Measurements from ENCODE around the gene STK32C. TPM values are rescaled to one million over a fixed set of nuclear protein-coding genes. Genes with fewer than 3 reads are reported as not detected.

STK32C gene
- total and polyA plus RNA-seq, 4 donors: 4.9 to 12.4 (median 9.7) TPM

DNA sequence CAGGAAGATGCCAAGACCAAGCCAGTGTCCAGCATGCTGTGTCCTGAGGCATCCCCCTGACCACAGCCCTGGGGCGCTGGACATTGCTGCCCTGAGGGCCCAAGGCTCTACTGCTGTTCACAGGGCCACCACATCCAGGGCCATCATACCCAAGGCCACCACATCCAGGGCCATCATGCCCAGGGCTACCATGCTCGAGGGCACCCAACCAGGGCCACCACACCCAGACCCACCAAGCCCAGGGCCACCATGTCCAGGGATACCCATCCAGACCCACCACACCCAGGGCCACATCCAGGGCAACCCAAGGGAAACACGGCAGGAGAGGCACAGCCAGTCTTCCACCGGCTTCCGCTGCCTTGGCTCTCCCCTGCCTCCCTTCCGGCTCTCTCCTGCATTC, 17.1 kb downstream of the STK32C start:
- WGBS, 2 donors: 89 to 93% methylated on average over 6 of the region's 6 CpGs
- intact Hi-C loops (cut with DNase I): loop anchor here in 1 of 2 donors (5.0 kb wide), 1 partner anchor 472 kb away; no protein-coding TSS in a partner anchor
- H3K4me3 ChIP-seq (ENCODE audit: low read length in 2 of 2): no peak overlapping the region

DNA sequence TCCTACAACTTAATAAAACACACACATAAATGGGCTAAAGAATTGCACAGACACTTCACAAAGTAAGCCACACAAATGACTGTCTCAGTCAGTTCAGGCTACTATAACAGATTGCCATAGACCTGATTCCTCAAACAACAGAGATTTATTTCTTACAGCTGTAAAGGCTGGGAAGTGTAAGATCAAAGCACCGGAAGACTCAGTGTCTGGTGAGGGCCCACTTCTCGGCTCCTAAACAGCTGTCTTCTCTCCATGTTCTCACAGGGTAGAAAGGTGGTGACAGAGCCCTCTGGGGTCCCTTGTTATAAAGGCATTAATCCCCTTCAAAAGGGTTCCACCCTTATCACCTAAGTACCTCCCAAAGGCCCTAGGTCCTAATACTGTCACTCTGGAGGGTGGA, 18.3 kb downstream of the STK32C start:
- no peaks in the 10 kb centered on the region for H3K4me1 ChIP-seq (ENCODE audit: control insufficient read depth in 1 of 2, insufficient read depth in 2 of 2, low read length in 2 of 2)
- intact Hi-C loops (cut with DNase I): no loop called here
- H3K27me3 ChIP-seq (ENCODE audit: control insufficient read depth in 1 of 2, insufficient read depth in 2 of 2, low read length in 1 of 2): no peaks in the 10 kb centered on the region
- no peak overlapping the region for H3K4me3 ChIP-seq (ENCODE audit: low read length in 2 of 2)
- 63 to 71% methylated on average over 2 of the region's 2 CpGs for WGBS, 2 donors
- ATAC-seq (ENCODE audit: low FRiP score): no peak
- DNase-seq: no peak
- H3K9me3 ChIP-seq (ENCODE audit: control insufficient read depth, low read length): no peaks in the 10 kb centered on the region
- no peaks in the 10 kb centered on the region for H3K36me3 ChIP-seq (ENCODE audit: control insufficient read depth in 1 of 2, insufficient read depth in 2 of 2, low read length in 1 of 2)
- H3K27ac ChIP-seq (ENCODE audit: low read depth in 1 of 2, low read length in 2 of 2): no peak overlapping the region

More for the DNA sequence above, 17.1 kb downstream of the STK32C start:
- no peaks in the 10 kb centered on the region for H3K36me3 ChIP-seq (ENCODE audit: control insufficient read depth in 1 of 2, insufficient read depth in 2 of 2, low read length in 1 of 2)
- ATAC-seq (ENCODE audit: low FRiP score): no peak
- H3K27ac ChIP-seq (ENCODE audit: low read depth in 1 of 2, low read length in 2 of 2): no peak overlapping the region
- no peaks in the 10 kb centered on the region for H3K9me3 ChIP-seq (ENCODE audit: control insufficient read depth, low read length)
- H3K4me1 ChIP-seq (ENCODE audit: control insufficient read depth in 1 of 2, insufficient read depth in 2 of 2, low read length in 2 of 2): no peaks in the 10 kb centered on the region
- DNase-seq: peak; percentile 31 to 68
- no peaks in the 10 kb centered on the region for H3K27me3 ChIP-seq (ENCODE audit: control insufficient read depth in 1 of 2, insufficient read depth in 2 of 2, low read length in 1 of 2)

DNA sequence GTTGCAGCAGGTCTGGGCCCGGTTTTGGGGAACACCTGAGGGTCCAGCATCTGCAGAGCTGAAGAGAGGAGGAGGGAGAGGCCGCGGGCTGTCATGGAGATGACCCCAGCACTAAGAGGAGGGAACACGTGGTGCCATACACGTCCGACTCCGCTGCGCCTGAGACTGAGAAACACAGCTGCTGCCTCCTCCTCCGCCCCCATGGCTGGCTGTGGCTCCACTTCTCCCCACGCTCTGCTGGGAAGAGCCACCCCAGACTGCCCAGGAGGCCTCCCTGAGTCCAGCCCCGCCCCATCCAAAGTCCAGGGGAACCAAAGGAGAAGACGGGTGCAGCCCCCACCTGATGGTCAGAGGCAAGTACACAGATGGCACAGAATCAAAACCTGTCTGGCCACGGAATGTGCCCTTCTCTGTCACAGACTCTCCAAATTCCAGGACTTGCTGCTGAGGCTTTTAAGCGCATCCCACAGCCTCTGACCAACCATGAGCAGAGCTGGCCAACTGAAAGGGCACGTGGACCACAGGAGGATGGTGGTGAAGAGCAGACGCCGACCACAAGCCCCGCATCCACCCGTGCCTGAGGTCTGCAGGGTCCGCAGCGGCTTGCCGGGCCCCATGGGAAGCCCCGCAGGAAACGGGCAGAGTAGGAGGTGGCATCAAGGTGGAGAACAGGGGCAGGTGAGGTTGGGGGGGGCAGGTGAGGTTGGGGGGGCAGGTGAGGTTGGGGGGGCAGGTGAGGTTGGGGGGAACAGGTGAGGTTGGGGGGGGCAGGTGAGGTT, 24.0 kb downstream of the STK32C start:
- intact Hi-C loops (cut with DNase I): no loop called here

DNA sequence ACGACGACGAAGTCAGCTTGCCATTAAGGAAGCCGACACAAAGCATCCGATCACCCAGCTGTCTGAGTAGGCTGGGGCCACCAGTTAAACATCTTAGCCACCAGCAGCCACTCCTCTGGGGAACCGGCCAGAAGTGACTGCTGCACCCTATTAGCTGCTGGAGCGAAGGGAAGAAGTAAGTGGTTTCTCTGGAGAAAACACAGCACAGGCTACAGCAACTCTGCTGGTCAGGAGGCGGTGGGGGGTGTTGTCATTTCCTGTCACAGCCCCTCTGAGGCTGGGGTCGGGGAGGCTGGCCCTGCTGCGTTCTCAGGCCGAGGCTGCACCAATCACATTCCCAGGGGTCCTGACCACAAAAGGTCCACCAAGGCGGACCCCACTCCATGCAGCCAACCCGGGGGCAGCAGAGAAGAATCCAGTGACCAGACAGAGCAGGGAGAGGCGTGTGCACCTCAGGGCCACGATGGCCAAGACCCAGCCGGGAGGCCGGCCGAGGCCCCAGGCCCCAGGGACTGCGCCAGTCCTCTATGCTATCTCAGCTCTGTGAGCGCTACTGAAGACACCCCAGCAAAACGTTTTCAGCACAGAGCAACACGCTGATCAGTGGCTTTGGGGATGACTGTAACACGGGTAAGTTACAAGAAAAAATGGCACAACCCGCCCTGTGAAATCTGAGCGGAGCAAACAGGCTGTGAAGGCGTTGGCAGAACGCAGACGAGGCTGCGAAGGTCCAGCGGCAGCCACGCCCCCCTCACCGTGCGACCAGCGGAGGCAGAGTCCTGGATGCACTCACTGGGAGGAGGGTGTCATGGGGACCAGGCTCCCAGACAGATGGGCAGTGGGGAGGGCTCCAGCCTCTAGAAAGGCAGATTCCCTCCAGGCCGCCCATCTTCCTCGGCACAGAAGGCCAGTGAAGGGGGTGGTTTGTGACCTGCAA, 24.8 kb downstream of the STK32C start:
- DNase-seq (peak; percentile 36 to 58), ATAC-seq (ENCODE audit: low FRiP score) (peak; percentile 22)
- WGBS, 2 donors: 30 to 37% methylated on average over 36 of the region's 36 CpGs
- Histone ChIP-seq H3K9me3 (ENCODE audit: control insufficient read depth, low read length) (no peaks in the 10 kb centered on the region), H3K36me3 (ENCODE audit: control insufficient read depth in 1 of 2, insufficient read depth in 2 of 2, low read length in 1 of 2) (no peaks in the 10 kb centered on the region), H3K4me3 (ENCODE audit: low read length in 2 of 2) (no peak overlapping the region), H3K4me1 (ENCODE audit: control insufficient read depth in 1 of 2, insufficient read depth in 2 of 2, low read length in 2 of 2) (no peaks in the 10 kb centered on the region), H3K27me3 (ENCODE audit: control insufficient read depth in 1 of 2, insufficient read depth in 2 of 2, low read length in 1 of 2) (no peaks in the 10 kb centered on the region), H3K27ac (ENCODE audit: low read depth in 1 of 2, low read length in 2 of 2) (no peak overlapping the region)
- intact Hi-C loops (cut with DNase I): no loop called here

More for the DNA sequence above, 24.0 kb downstream of the STK32C start:
- no peaks in the 10 kb centered on the region for H3K36me3 ChIP-seq (ENCODE audit: control insufficient read depth in 1 of 2, insufficient read depth in 2 of 2, low read length in 1 of 2)
- peak; percentile 33 to 57 for DNase-seq
- H3K27me3 ChIP-seq (ENCODE audit: control insufficient read depth in 1 of 2, insufficient read depth in 2 of 2, low read length in 1 of 2): no peaks in the 10 kb centered on the region
- no peaks in the 10 kb centered on the region for H3K9me3 ChIP-seq (ENCODE audit: control insufficient read depth, low read length)
- H3K4me3 ChIP-seq (ENCODE audit: low read length in 2 of 2): no peak overlapping the region
- no peaks in the 10 kb centered on the region for H3K4me1 ChIP-seq (ENCODE audit: control insufficient read depth in 1 of 2, insufficient read depth in 2 of 2, low read length in 2 of 2)
- no peak overlapping the region for H3K27ac ChIP-seq (ENCODE audit: low read depth in 1 of 2, low read length in 2 of 2)
- no peak for ATAC-seq (ENCODE audit: low FRiP score)
- 66 to 75% methylated on average over 21 to 24 of the region's 24 CpGs for WGBS, 2 donors

DNA sequence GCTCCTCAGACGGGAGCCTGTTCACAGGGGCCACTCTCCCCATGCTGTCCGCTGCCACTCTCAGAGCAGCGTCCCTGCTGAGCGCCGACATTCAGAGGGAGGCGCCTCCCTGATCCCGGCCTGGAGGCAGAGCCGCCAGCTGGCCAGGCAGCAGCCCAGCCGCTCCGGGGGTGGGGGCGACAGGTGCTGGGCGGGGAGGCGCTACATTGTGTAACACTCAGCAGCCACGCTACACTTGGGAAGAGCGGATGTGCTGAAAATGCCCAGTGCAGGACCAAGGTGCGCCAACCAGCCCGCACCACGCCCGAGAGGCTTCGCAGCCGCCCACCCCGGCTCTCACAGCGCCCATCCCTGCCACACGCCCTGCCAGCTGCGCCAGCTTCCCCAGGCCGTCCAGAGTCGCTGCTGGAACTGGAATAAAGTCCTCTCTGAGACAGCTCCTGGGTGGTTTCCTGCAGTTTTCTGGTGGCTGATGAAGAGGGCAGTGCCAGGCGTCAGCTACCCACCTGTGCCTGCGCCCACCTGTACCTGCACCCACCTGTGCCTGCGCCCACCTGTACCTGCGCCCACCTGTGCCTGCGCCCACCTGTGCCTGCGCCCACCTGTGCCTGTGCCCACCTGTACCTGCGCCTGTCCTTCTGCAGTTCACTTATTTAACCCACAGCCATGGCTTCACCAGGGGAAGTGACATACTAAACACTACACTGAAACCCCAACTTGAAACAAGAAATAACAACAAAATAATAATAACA, 25.7 kb downstream of the STK32C start:
- intact Hi-C loops (cut with DNase I): no loop called here
- ATAC-seq (ENCODE audit: low FRiP score): no peak
- Histone ChIP-seq H3K36me3 (ENCODE audit: control insufficient read depth in 1 of 2, insufficient read depth in 2 of 2, low read length in 1 of 2) (no peaks in the 10 kb centered on the region), H3K4me1 (ENCODE audit: control insufficient read depth in 1 of 2, insufficient read depth in 2 of 2, low read length in 2 of 2) (no peaks in the 10 kb centered on the region), H3K27me3 (ENCODE audit: control insufficient read depth in 1 of 2, insufficient read depth in 2 of 2, low read length in 1 of 2) (no peaks in the 10 kb centered on the region), H3K4me3 (ENCODE audit: low read length in 2 of 2) (no peak overlapping the region), H3K27ac (ENCODE audit: low read depth in 1 of 2, low read length in 2 of 2) (no peak overlapping the region), H3K9me3 (ENCODE audit: control insufficient read depth, low read length) (no peaks in the 10 kb centered on the region)
- DNase-seq: peak; percentile 32 to 67
- 63 to 66% methylated on average over 33 to 34 of the region's 34 CpGs for WGBS, 2 donors

DNA sequence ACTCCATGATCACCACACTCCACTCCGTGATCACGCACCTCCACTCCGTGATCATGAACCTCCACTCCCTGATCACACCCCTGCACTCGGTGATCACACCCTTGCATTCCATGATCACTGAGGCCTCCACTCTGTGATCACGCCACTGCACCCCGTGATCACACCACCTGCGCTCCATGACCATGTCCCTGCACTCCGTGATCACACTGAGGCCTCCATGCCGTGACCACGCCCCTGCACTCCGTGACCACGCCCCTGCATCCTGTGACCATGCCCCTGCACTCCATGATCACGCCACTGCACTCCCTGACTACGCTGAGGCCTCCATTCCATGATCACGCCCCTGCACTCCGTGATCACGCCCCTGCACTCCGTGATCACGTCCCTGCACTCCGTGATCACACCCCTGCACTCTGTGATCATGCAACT, 27.1 kb downstream of the STK32C start:
- no peak overlapping the region for H3K4me3 ChIP-seq (ENCODE audit: low read length in 2 of 2)
- H3K9me3 ChIP-seq (ENCODE audit: control insufficient read depth, low read length): no peaks in the 10 kb centered on the region
- H3K27ac ChIP-seq (ENCODE audit: low read depth in 1 of 2, low read length in 2 of 2): no peak overlapping the region
- ATAC-seq (ENCODE audit: low FRiP score): no peak
- WGBS, 2 donors: 90 to 93% methylated on average over 20 of the region's 20 CpGs
- H3K4me1 ChIP-seq (ENCODE audit: control insufficient read depth in 1 of 2, insufficient read depth in 2 of 2, low read length in 2 of 2): no peaks in the 10 kb centered on the region
- DNase-seq: peak; percentile 26 to 54
- no peaks in the 10 kb centered on the region for H3K27me3 ChIP-seq (ENCODE audit: control insufficient read depth in 1 of 2, insufficient read depth in 2 of 2, low read length in 1 of 2)
- no peaks in the 10 kb centered on the region for H3K36me3 ChIP-seq (ENCODE audit: control insufficient read depth in 1 of 2, insufficient read depth in 2 of 2, low read length in 1 of 2)
- intact Hi-C loops (cut with DNase I): no loop called here

DNA sequence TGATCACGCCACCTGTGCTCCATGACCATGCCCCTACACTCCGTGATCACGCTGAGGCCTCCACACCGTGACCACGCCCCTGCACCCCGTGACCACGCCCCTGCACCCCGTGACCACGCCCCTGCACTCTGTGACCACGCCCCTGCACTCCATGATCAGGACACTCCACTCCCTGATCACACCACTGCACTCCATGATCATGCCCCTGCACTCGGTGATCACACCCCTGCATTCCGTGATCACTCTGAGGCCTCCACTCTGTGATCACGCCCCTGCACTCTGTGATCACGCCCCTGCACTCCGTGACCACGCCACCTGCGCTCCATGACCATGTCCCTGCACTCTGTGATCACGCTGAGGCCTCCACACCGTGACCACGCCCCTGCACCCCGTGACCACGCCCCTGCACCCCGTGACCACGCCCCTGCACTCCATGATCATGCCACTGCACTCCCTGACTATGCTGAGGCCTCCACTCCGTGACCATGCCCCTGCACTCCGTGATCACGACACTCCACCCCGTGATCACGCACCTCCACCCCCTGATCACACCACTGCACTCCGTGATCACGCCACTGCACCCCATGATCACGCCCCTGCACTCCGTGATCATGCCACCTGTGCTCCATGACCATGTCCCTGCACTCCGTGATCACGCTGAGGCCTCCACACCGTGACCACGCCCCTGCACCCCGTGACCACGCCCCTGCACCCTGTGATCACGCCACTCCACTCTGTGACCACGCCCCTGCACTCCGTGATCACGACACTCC, 27.7 kb downstream of the STK32C start:
- intact Hi-C loops (cut with DNase I): no loop called here
- Histone ChIP-seq H3K27ac (ENCODE audit: low read depth in 1 of 2, low read length in 2 of 2) (no peak overlapping the region), H3K9me3 (ENCODE audit: control insufficient read depth, low read length) (no peaks in the 10 kb centered on the region), H3K27me3 (ENCODE audit: control insufficient read depth in 1 of 2, insufficient read depth in 2 of 2, low read length in 1 of 2) (no peaks in the 10 kb centered on the region), H3K4me3 (ENCODE audit: low read length in 2 of 2) (no peak overlapping the region), H3K36me3 (ENCODE audit: control insufficient read depth in 1 of 2, insufficient read depth in 2 of 2, low read length in 1 of 2) (no peaks in the 10 kb centered on the region), H3K4me1 (ENCODE audit: control insufficient read depth in 1 of 2, insufficient read depth in 2 of 2, low read length in 2 of 2) (no peaks in the 10 kb centered on the region)
- DNase-seq (peak; percentile 17 to 49), ATAC-seq (ENCODE audit: low FRiP score) (no peak)
- WGBS, 2 donors: 89 to 90% methylated on average over 43 of the region's 43 CpGs

DNA sequence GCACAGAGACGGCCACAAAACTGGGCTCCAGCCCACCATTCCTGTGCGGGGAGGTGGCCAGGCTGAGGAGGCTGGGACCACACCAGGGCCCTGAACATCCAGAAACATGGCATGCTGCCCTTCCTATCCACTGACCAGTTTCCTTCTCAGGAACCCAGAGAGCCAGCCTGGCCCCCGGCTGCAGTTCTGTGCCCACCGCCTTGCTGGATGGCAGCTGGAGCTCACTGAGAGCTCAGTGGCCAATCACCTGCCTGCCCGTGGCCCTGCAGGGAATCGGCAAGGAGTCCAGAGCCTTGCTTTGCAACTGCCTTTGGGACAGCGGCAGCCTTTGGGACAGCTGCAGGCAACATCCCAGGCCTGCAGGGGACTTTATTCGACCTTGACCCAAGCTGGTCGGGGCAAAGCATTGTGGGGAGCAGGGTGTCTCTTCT, 30.4 kb downstream of the STK32C start:
- H3K27ac ChIP-seq (ENCODE audit: low read depth in 1 of 2, low read length in 2 of 2): no peak overlapping the region
- no peaks in the 10 kb centered on the region for H3K4me1 ChIP-seq (ENCODE audit: control insufficient read depth in 1 of 2, insufficient read depth in 2 of 2, low read length in 2 of 2)
- H3K9me3 ChIP-seq (ENCODE audit: control insufficient read depth, low read length): no peaks in the 10 kb centered on the region
- H3K4me3 ChIP-seq (ENCODE audit: low read length in 2 of 2): no peak overlapping the region
- no peaks in the 10 kb centered on the region for H3K27me3 ChIP-seq (ENCODE audit: control insufficient read depth in 1 of 2, insufficient read depth in 2 of 2, low read length in 1 of 2)
- H3K36me3 ChIP-seq (ENCODE audit: control insufficient read depth in 1 of 2, insufficient read depth in 2 of 2, low read length in 1 of 2): no peaks in the 10 kb centered on the region
- intact Hi-C loops (cut with DNase I): no loop called here
- peak; percentile 32 to 63 for DNase-seq
- WGBS, 2 donors: 68 to 71% methylated on average over 9 of the region's 9 CpGs
- ATAC-seq (ENCODE audit: low FRiP score): no peak
